ENCODE results near the gene LRRC61.
A peak's percentile ranks its signal among the peaks of the same experiment; 100 is the strongest.
"Not testable (repeated sequence)": the region's sequence is repeated elsewhere in the genome, so short reads cannot be mapped to it uniquely, and the experiment has no call there.

LRRC61 gene, protein sequence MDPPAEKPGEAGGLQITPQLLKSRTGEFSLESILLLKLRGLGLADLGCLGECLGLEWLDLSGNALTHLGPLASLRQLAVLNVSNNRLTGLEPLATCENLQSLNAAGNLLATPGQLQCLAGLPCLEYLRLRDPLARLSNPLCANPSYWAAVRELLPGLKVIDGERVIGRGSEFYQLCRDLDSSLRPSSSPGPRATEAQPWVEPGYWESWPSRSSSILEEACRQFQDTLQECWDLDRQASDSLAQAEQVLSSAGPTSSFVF

DNA sequence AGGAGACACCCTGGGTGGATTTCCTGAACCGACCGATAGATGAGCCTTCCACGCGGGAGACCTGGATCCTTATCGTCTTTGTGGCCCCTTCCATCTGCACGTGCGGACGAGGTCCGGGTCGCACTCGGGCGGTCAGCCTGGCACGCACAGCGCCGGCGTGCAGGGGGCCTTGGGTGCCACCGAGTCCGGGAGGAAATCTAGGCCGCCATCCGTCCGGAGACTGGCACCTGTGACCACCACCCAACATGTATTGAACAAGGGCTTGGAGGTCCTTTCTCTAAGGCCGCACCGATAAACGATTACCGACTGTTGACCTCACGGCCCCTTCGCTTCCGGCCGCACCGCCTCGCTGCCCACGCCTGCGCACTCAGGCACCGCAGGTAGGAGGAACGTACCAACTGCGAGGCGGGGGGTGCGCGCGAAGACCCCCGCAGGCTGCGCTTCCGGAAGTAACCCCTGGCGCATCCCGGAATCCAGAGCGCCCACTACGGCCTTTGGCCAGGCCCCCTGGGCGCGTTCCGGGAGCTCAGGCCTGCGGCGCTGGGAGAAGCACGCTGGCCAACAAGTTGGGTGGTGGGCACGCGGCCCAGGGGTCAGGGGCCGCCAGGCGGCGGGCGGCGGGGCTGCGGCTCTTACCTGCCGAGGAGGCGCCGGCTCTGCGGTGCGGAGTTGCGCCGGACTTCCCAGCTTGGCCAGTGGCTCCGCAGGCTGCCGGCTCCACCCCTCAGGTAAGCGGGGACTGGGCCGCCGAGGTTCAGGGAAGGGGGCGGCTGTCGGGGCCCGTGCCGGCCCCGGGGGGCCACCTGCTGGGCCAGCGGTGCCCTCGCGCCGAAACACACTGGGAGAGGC lies at the start of gene LRRC61, which contains the start of gene ACTR3C:
TSS of gene LRRC61 (plus strand) at position 523 of the 849 bp plus-strand sequence. CDS start 13,507 bp downstream, outside the sequence.
TSS of gene ACTR3C (minus strand) at position 713 of the 849 bp plus-strand sequence. CDS start 28,249 bp downstream, outside the sequence.
- Histone ChIP-seq H3K27ac (ENCODE audit: low read length) (peak within 1 kb of the TSS; percentile 35), H3K27me3 (ENCODE audit: low read depth, low read length) (no peaks in the 10 kb centered on the region), H3K9me3 (ENCODE audit: control insufficient read depth in 1 of 2, low read length in 2 of 2) (no peaks in the 10 kb centered on the region), H3K4me3 (ENCODE audit: low read depth in 1 of 2, low read length in 2 of 2) (peak within 1 kb of the TSS; percentile 76 to 79), H3K36me3 (ENCODE audit: control insufficient read depth in 1 of 2, insufficient read depth in 2 of 2, low read length in 2 of 2) (peaks cover 0 to 6% of the 10 kb centered on the region in 2 donors), H3K4me1 (ENCODE audit: control insufficient read depth in 1 of 2, insufficient read depth in 2 of 2, low read length in 2 of 2) (peaks cover 0 to 11% of the 10 kb centered on the region in 2 donors)

GRCh38 chr7:150276132-150276695 lies 46.9 kb upstream of the LRRC61 start:
- H3K4me1 ChIP-seq (ENCODE audit: control insufficient read depth in 1 of 2, insufficient read depth in 2 of 2, low read length in 2 of 2); H3K4me3 ChIP-seq (ENCODE audit: low read depth in 1 of 2, low read length in 2 of 2): not testable (repeated sequence)

DNA sequence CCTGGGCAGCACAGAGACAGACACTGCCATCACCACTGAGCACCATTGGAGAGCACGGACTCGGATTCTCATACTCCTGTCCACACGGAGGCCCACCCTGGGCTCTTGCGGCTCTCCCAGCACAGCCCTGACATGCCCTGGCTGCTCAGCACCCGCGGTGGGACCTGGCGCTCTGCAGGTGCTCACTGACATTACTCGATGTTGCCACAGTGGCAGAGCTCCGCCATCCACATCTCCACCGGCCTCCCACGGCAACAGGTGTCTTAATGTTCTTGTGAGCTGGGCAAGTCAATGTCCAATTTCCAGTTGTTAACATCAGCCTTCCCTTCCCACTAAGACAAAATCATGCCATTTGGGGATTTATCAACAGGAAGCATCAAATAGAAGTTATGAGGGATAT lies 44.8 kb upstream of the LRRC61 start:
- H3K4me1 ChIP-seq (ENCODE audit: control insufficient read depth in 1 of 2, insufficient read depth in 2 of 2, low read length in 2 of 2); H3K27ac ChIP-seq (ENCODE audit: low read length); H3K27me3 ChIP-seq (ENCODE audit: low read depth, low read length); H3K4me3 ChIP-seq (ENCODE audit: low read depth in 1 of 2, low read length in 2 of 2); H3K9me3 ChIP-seq (ENCODE audit: control insufficient read depth in 1 of 2, low read length in 2 of 2); H3K36me3 ChIP-seq (ENCODE audit: control insufficient read depth in 1 of 2, insufficient read depth in 2 of 2, low read length in 2 of 2): not testable (repeated sequence)

More at GRCh38 chr7:150276132-150276695, 46.9 kb upstream of the LRRC61 start:
- H3K9me3 ChIP-seq (ENCODE audit: control insufficient read depth in 1 of 2, low read length in 2 of 2); H3K27ac ChIP-seq (ENCODE audit: low read length); H3K27me3 ChIP-seq (ENCODE audit: low read depth, low read length); H3K36me3 ChIP-seq (ENCODE audit: control insufficient read depth in 1 of 2, insufficient read depth in 2 of 2, low read length in 2 of 2): not testable (repeated sequence)

DNA sequence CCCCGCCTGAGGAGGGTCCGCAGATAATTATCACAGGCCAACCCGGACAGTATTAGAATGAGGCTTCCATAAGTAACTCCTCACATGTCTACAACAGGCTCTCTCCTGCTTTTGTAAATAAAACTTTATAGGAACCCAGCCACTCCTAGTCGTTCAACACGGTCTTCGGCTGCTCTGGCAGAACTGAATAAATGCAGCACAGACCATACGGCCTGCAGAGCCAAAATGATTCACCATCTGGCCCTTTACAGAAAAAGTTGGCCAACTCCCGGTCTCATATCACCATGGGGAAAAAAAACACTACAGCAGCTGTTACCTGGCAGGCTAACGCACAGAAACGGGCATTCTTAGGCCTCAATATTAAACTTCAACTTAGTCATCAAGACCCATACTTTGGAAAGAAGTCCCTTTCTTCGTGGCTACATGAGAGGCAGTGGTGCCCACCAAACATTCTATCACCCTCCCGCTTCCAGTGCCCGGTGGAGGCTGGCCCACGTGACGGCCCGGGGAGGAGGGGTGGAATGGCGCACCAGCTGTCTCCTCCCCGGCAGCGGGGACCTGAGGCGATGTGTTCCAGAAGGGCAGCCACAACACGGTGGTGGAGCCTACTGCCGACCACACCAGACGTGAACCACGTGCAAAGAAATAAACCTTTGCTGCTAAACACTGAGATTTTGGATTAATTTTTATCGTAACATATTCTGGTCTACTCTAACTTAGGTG lies 41.3 kb upstream of the LRRC61 start:
- H3K27ac ChIP-seq (ENCODE audit: low read length); H3K4me3 ChIP-seq (ENCODE audit: low read depth in 1 of 2, low read length in 2 of 2); H3K27me3 ChIP-seq (ENCODE audit: low read depth, low read length); H3K4me1 ChIP-seq (ENCODE audit: control insufficient read depth in 1 of 2, insufficient read depth in 2 of 2, low read length in 2 of 2); H3K36me3 ChIP-seq (ENCODE audit: control insufficient read depth in 1 of 2, insufficient read depth in 2 of 2, low read length in 2 of 2); H3K9me3 ChIP-seq (ENCODE audit: control insufficient read depth in 1 of 2, low read length in 2 of 2): not testable (repeated sequence)

- H3K9me3 ChIP-seq (ENCODE audit: control insufficient read depth in 1 of 2, low read length in 2 of 2); H3K4me3 ChIP-seq (ENCODE audit: low read depth in 1 of 2, low read length in 2 of 2); H3K4me1 ChIP-seq (ENCODE audit: control insufficient read depth in 1 of 2, insufficient read depth in 2 of 2, low read length in 2 of 2); H3K27ac ChIP-seq (ENCODE audit: low read length); H3K36me3 ChIP-seq (ENCODE audit: control insufficient read depth in 1 of 2, insufficient read depth in 2 of 2, low read length in 2 of 2); H3K27me3 ChIP-seq (ENCODE audit: low read depth, low read length): not testable (repeated sequence)
Observed at GRCh38 chr7:150283111-150283510, 40.0 kb upstream of the LRRC61 start.

DNA sequence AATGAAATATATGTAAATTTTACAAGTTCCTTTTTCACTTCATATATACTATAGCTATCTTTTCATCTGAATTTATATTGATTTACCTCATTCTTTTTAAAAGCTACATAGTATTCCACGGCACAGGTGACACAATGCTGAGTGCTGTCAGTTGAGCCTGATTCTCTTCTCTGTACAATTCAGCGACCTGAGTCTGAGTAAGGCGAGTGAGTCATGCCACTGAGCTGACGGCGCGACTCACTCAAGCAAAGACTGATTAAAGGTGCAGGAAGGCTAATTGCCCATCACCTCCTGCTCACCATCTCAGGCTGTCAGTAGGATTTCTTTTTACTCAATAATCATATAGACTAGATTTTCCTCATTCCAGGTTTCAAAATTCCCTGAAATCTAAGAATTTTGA lies 39.5 kb upstream of the LRRC61 start:
- H3K4me1 ChIP-seq (ENCODE audit: control insufficient read depth in 1 of 2, insufficient read depth in 2 of 2, low read length in 2 of 2); H3K4me3 ChIP-seq (ENCODE audit: low read depth in 1 of 2, low read length in 2 of 2); H3K27ac ChIP-seq (ENCODE audit: low read length); H3K36me3 ChIP-seq (ENCODE audit: control insufficient read depth in 1 of 2, insufficient read depth in 2 of 2, low read length in 2 of 2); H3K27me3 ChIP-seq (ENCODE audit: low read depth, low read length); H3K9me3 ChIP-seq (ENCODE audit: control insufficient read depth in 1 of 2, low read length in 2 of 2): not testable (repeated sequence)

DNA sequence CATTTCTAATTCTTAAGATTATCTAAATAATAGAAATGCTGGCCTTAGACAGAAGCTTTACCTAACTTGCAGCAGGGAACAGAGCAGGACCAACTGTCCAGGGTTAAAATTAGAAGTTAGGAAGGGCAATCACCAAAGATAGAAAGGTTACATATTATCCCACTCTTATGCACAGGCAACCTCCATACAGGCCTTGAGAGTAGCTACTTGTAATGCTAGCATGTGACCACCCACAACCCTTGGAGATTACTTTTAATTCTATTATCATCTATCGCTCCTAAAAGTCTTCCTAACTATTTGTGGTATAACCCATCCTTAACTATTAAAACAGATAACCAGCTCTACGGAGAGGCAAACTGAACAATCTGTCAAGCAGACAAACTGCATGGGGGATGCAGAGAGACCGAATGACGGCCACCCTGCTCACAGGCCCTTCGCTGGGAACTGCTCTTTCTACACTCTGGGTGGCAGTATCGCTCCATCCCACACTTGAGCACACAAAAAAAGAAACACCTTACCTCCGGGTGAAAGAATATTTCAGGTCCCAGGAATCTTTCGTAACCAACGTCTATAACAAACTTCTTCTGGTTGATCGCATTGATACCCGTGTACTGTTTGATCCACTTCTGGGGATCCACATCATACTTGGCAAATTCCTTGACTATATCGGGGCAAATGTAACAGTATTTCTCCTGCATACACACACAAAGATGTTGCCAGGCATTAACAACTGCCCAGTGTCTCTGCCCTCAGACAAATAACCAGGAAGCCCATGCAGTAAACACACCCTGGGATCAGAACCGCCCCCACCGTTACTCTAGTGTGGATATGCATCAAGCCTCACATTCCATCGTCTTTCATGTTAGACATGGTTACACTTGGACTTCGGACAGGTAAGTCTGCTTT lies 37.1 kb upstream of the LRRC61 start:
- H3K27ac ChIP-seq (ENCODE audit: low read length); H3K4me1 ChIP-seq (ENCODE audit: control insufficient read depth in 1 of 2, insufficient read depth in 2 of 2, low read length in 2 of 2); H3K36me3 ChIP-seq (ENCODE audit: control insufficient read depth in 1 of 2, insufficient read depth in 2 of 2, low read length in 2 of 2); H3K27me3 ChIP-seq (ENCODE audit: low read depth, low read length); H3K9me3 ChIP-seq (ENCODE audit: control insufficient read depth in 1 of 2, low read length in 2 of 2); H3K4me3 ChIP-seq (ENCODE audit: low read depth in 1 of 2, low read length in 2 of 2): not testable (repeated sequence)

GRCh38 chr7:150287815-150288214 lies 35.3 kb upstream of the LRRC61 start:
- not testable (repeated sequence) for H3K27me3 ChIP-seq (ENCODE audit: low read depth, low read length)

GRCh38 chr7:150288816-150289215 lies 34.3 kb upstream of the LRRC61 start:
- not testable (repeated sequence) for H3K4me3 ChIP-seq (ENCODE audit: low read depth in 1 of 2, low read length in 2 of 2); H3K27me3 ChIP-seq (ENCODE audit: low read depth, low read length); H3K4me1 ChIP-seq (ENCODE audit: control insufficient read depth in 1 of 2, insufficient read depth in 2 of 2, low read length in 2 of 2); H3K36me3 ChIP-seq (ENCODE audit: control insufficient read depth in 1 of 2, insufficient read depth in 2 of 2, low read length in 2 of 2); H3K27ac ChIP-seq (ENCODE audit: low read length); H3K9me3 ChIP-seq (ENCODE audit: control insufficient read depth in 1 of 2, low read length in 2 of 2)

More at GRCh38 chr7:150287815-150288214, 35.3 kb upstream of the LRRC61 start:
- not testable (repeated sequence) for H3K36me3 ChIP-seq (ENCODE audit: control insufficient read depth in 1 of 2, insufficient read depth in 2 of 2, low read length in 2 of 2); H3K4me1 ChIP-seq (ENCODE audit: control insufficient read depth in 1 of 2, insufficient read depth in 2 of 2, low read length in 2 of 2); H3K27ac ChIP-seq (ENCODE audit: low read length); H3K9me3 ChIP-seq (ENCODE audit: control insufficient read depth in 1 of 2, low read length in 2 of 2); H3K4me3 ChIP-seq (ENCODE audit: low read depth in 1 of 2, low read length in 2 of 2)

GRCh38 chr7:150290317-150290716 lies 32.8 kb upstream of the LRRC61 start:
- not testable (repeated sequence) for H3K9me3 ChIP-seq (ENCODE audit: control insufficient read depth in 1 of 2, low read length in 2 of 2)

More at GRCh38 chr7:150290317-150290716, 32.8 kb upstream of the LRRC61 start:
- not testable (repeated sequence) for H3K4me3 ChIP-seq (ENCODE audit: low read depth in 1 of 2, low read length in 2 of 2); H3K4me1 ChIP-seq (ENCODE audit: control insufficient read depth in 1 of 2, insufficient read depth in 2 of 2, low read length in 2 of 2); H3K27me3 ChIP-seq (ENCODE audit: low read depth, low read length); H3K36me3 ChIP-seq (ENCODE audit: control insufficient read depth in 1 of 2, insufficient read depth in 2 of 2, low read length in 2 of 2); H3K27ac ChIP-seq (ENCODE audit: low read length)

All from muscle layer of duodenum (tissue), 2 donors.